Uterus (tissue), 4 donors: ENCODE data around the gene RAP1GDS1. TPM values are rescaled to one million over a fixed set of nuclear protein-coding genes. Genes with fewer than 3 reads are reported as not detected.

Source experiments
- DNase-seq, 2 donors: peaks; one replicate each; pipeline ENCODE4 v3.0.0-alpha.2; 2019 to 2020
- H3K27ac ChIP-seq, 2 donors: fragments of 200-600 bp; sonication (generic); 1 replicate in 1 of 2; 2 replicates in 1 of 2; pipeline ENCODE4 v1.5.1; 2016 to 2018
- H3K27me3 ChIP-seq, 2 donors: fragments of 200-600 bp; sonication (generic); one replicate each; pipeline ENCODE4 v1.5.1; 2018 to 2019; ENCODE audit warnings: control low read depth in 1 of 2
- H3K36me3 ChIP-seq, 2 donors: fragments of 200-600 bp; sonication (generic); one replicate each; pipeline ENCODE4 v1.5.1; 2019; ENCODE audit warnings: control low read depth in 1 of 2
- H3K4me1 ChIP-seq, 2 donors: fragments of 200-600 bp; sonication (generic); one replicate each; pipeline ENCODE4 v1.5.1; 2018 to 2019; ENCODE audit warnings: control low read depth in 1 of 2
- H3K4me3 ChIP-seq, 2 donors: fragments of 200-600 bp; sonication (generic); 1 replicate in 1 of 2; 2 replicates in 1 of 2; pipeline ENCODE4 v1.5.1; 2018 to 2019; ENCODE audit warnings: mild to moderate bottlenecking in 1 of 2
- H3K9me3 ChIP-seq, 2 donors: fragments of 200-600 bp; sonication (generic); one replicate each; pipeline ENCODE4 v1.5.1; 2019; ENCODE audit warnings: control low read depth in 1 of 2
- CTCF ChIP-seq, 4 experiments: fragments of 200-600 bp in 2 of 4; fragments of 450-650 bp in 2 of 4; sonication (generic) in 2 of 4; IDR thresholded peaks; one replicate each; pipeline ENCODE4 v1.5.1; 2016 to 2019; ENCODE audit warnings: antibody characterized with exemption in 4 of 4, mild to moderate bottlenecking in 2 of 4, moderate library complexity in 1 of 4
- POLR2A ChIP-seq, 2 donors: fragments of 450-650 bp; IDR thresholded peaks; one replicate each; pipeline ENCODE4 v1.6.1; 2016; ENCODE audit warnings: antibody characterized with exemption in 2 of 2, mild to moderate bottlenecking in 1 of 2, moderate library complexity in 1 of 2
- intact Hi-C: fragments of 100-400 bp; cut with DNase I; formaldehyde crosslinking; loops from one replicate; pipeline ENCODE4 v1.15.1; 2023; ENCODE audit warnings: low total_unique reads
- total RNA-seq, 4 donors: library from RNA; depleted of rRNA in 3 of 4; stranded (reverse); fragments of >200 nt in 3 of 4; gene quantifications; one replicate each; pipeline versions ENCODE4 v1.1.0 to v1.2.4, GENCODE V29; 2014 to 2023
- donor health status: DM: yes; HTN: yes; CAD: no.

RAP1GDS1 gene
- total RNA-seq, 4 donors from 2014 or later: 13.5 to 53.5 (median 42.0) TPM

GRCh38 chr4:98232202-98232601, 29.0 kb upstream of the RAP1GDS1 start:
- Histone ChIP-seq H3K36me3 (no peaks in the 10 kb centered on the region), H3K27ac (no peak overlapping the region), H3K4me1 (no peaks in the 10 kb centered on the region), H3K27me3 (no peaks in the 10 kb centered on the region), H3K9me3 (no peaks in the 10 kb centered on the region), H3K4me3 (no peak overlapping the region)
- intact Hi-C loops: no loop called here
- DNase-seq: no peak
- TF ChIP-seq CTCF (IDR thresholded peaks at IDR 0.05) (no peak), POLR2A (IDR thresholded peaks at IDR 0.05) (no peak)

GRCh38 chr4:98237204-98237603, 24.0 kb upstream of the RAP1GDS1 start:
- H3K27ac ChIP-seq: no peak overlapping the region
- DNase-seq: no peak
- no peaks in the 10 kb centered on the region for H3K4me1 ChIP-seq
- H3K4me3 ChIP-seq: no peak overlapping the region
- H3K27me3 ChIP-seq: no peaks in the 10 kb centered on the region
- TF ChIP-seq CTCF (IDR thresholded peaks at IDR 0.05) (no peak), POLR2A (IDR thresholded peaks at IDR 0.05) (no peak)
- intact Hi-C loops: no loop called here
- no peaks in the 10 kb centered on the region for H3K9me3 ChIP-seq
- H3K36me3 ChIP-seq: no peaks in the 10 kb centered on the region

- Histone ChIP-seq H3K27ac (no peak overlapping the region), H3K4me3 (no peak overlapping the region), H3K9me3 (no peaks in the 10 kb centered on the region), H3K36me3 (no peaks in the 10 kb centered on the region), H3K4me1 (no peaks in the 10 kb centered on the region), H3K27me3 (no peaks in the 10 kb centered on the region)
- DNase-seq: no peak
- intact Hi-C loops: no loop called here
- TF ChIP-seq POLR2A (IDR thresholded peaks at IDR 0.05) (no peak), CTCF (IDR thresholded peaks at IDR 0.05) (no peak)
These were observed 19.1 kb upstream of the RAP1GDS1 start for GRCh38 chr4:98242063-98242462.

GRCh38 chr4:98242538-98242937, 18.6 kb upstream of the RAP1GDS1 start:
- Histone ChIP-seq H3K9me3 (no peaks in the 10 kb centered on the region), H3K27ac (no peak overlapping the region), H3K27me3 (no peaks in the 10 kb centered on the region), H3K36me3 (no peaks in the 10 kb centered on the region), H3K4me3 (no peak overlapping the region), H3K4me1 (no peaks in the 10 kb centered on the region)
- DNase-seq: no peak
- intact Hi-C loops: no loop called here
- TF ChIP-seq CTCF (IDR thresholded peaks at IDR 0.05) (no peak), POLR2A (IDR thresholded peaks at IDR 0.05) (no peak)

- intact Hi-C loops: no loop called here
These were observed 16.0 kb upstream of the RAP1GDS1 start for GRCh38 chr4:98245226-98245625.

More at GRCh38 chr4:98245226-98245625, 16.0 kb upstream of the RAP1GDS1 start:
- H3K27me3 ChIP-seq: no peaks in the 10 kb centered on the region
- H3K27ac ChIP-seq: no peak overlapping the region
- no peaks in the 10 kb centered on the region for H3K36me3 ChIP-seq
- H3K4me3 ChIP-seq: no peak overlapping the region
- no peaks in the 10 kb centered on the region for H3K9me3 ChIP-seq
- H3K4me1 ChIP-seq: no peaks in the 10 kb centered on the region
- TF ChIP-seq POLR2A (IDR thresholded peaks at IDR 0.05) (no peak), CTCF (IDR thresholded peaks at IDR 0.05) (no peak)
- no peak for DNase-seq
